ENCODE results near the gene GAA. TPM values are rescaled to one million over a fixed set of nuclear protein-coding genes. Genes with fewer than 3 reads are reported as not detected.
A peak's percentile ranks its signal among the peaks of the same experiment; 100 is the strongest.

The GAA gene
- total and polyA plus RNA-seq, 2 of the 13 experiments (the other 11 are each of a cell fraction or from before 2014, with no cell fraction given), result 21.6 to 36.4 TPM

- TF ChIP-seq ZNF687 (CRISPR knock-in tag; IDR thresholded peaks at IDR 0.05) (peak; percentile 52), ZNF724P (CRISPR knock-in tag; IDR thresholded peaks at IDR 0.05; ENCODE audit: borderline replicate concordance) (no peak), KDM2A (CRISPR knock-in tag; IDR thresholded peaks at IDR 0.05; ENCODE audit: borderline replicate concordance, low read depth) (peak; percentile 46; the same call in 1 of the 2 replicates), SKIL (CRISPR knock-in tag; IDR thresholded peaks at IDR 0.05; ENCODE audit: borderline replicate concordance) (0 out of 2 replicates have a peak, but pooled peaks have one; percentile 35), MED13 (CRISPR knock-in tag; IDR thresholded peaks at IDR 0.05) (no peak), THRA (CRISPR knock-in tag; IDR thresholded peaks at IDR 0.05; ENCODE audit: borderline replicate concordance) (0 out of 2 replicates have a peak, but pooled peaks have one; percentile 34), TAF1 (CRISPR knock-in tag; IDR thresholded peaks at IDR 0.05) (no peak), ZFP91 (CRISPR knock-in tag; IDR thresholded peaks at IDR 0.05; ENCODE audit: borderline replicate concordance) (no peak; the same call in 1 of the 2 replicates), ZNF781 (CRISPR knock-in tag; IDR thresholded peaks at IDR 0.05; ENCODE audit: borderline replicate concordance, not compliant biosample characterization) (peak; percentile 27), PITX1 (CRISPR knock-in tag; IDR thresholded peaks at IDR 0.05) (peak; percentile 49; the same call in 1 of the 2 replicates), ZNF747 (CRISPR knock-in tag; IDR thresholded peaks at IDR 0.05; ENCODE audit: borderline replicate concordance) (no peak), XRCC5 (optimal IDR thresholded peaks at IDR 0.05; ENCODE audit: low read length) (peak; percentile 97), ATF7 (IDR thresholded peaks at IDR 0.05) (no peak), ATF7 (CRISPR knock-in tag; IDR thresholded peaks at IDR 0.05) (peak; percentile 67; the same call in 1 of the 2 replicates), ZNF292 (CRISPR knock-in tag; IDR thresholded peaks at IDR 0.05; ENCODE audit: borderline replicate concordance, low read depth) (0 out of 2 replicates have a peak, but pooled peaks have one; percentile 36), ZMYM4 (CRISPR knock-in tag; IDR thresholded peaks at IDR 0.05) (peak; percentile 54), STAT5B (CRISPR knock-in tag; IDR thresholded peaks at IDR 0.05) (0 out of 2 replicates have a peak, but pooled peaks have one; percentile 60), ZNF335 (CRISPR knock-in tag; IDR thresholded peaks at IDR 0.05) (0 out of 2 replicates have a peak, but pooled peaks have one; percentile 37)
Observed at GRCh38 chr17:80124351-80124981, 23.1 kb downstream of the GAA start (continued).

Data from HepG2 (cell line).